Amniotic stem cell (primary cell): ENCODE measurements around the gene HSF2.

Experiments
- DNase-seq: peaks from one replicate; lab custom pipeline; 2025; lab: John Stamatoyannopoulos, UW

HSF2 gene

DNA sequence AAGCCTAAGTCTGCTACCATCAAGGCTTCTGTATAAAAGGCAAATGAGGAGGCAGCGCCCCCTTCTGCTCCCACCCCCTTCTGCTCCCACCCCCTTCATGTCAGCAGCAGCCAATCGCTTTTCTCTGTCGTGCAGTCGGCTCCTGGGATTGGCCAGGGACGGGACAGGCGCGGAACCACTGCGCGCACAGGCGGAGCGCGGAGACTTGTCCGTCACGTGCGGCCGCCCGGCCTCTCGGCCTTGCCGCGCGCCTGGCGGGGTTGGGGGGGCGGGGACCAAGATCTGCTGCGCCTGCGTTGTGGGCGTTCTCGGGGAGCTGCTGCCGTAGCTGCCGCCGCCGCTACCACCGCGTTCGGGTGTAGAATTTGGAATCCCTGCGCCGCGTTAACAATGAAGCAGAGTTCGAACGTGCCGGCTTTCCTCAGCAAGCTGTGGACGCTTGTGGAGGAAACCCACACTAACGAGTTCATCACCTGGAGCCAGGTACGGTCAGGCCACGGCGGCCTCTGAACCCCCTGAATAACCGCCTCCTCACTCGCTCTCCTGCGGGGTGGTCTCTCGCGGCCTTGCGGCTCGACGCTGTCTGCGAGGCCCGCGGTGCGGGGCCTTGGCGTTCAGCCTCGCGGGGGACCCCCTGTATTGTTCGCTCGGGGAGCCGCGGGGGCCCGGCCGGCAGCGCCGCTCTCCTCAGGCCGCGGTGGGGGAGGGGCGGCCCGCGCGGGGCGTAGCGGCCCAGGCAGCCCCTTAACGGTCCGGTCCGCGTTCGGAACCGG lies at the start of gene HSF2:
Gene HSF2 (plus strand): TSS at position 305 of the 773 bp plus-strand sequence. CDS start 86 bp downstream, at position 391.
- DNase-seq: peak; percentile 97

GRCh38 chr6:122352981-122353664 lies 46.3 kb upstream of the HSF2 start:
- no peak for DNase-seq

- no peak for DNase-seq
These were observed 38.6 kb upstream of the HSF2 start for GRCh38 chr6:122360809-122361208.

GRCh38 chr6:122361314-122361979 lies 38.0 kb upstream of the HSF2 start:
- DNase-seq: no peak

GRCh38 chr6:122363769-122364483 lies 35.5 kb upstream of the HSF2 start:
- DNase-seq: no peak

DNA sequence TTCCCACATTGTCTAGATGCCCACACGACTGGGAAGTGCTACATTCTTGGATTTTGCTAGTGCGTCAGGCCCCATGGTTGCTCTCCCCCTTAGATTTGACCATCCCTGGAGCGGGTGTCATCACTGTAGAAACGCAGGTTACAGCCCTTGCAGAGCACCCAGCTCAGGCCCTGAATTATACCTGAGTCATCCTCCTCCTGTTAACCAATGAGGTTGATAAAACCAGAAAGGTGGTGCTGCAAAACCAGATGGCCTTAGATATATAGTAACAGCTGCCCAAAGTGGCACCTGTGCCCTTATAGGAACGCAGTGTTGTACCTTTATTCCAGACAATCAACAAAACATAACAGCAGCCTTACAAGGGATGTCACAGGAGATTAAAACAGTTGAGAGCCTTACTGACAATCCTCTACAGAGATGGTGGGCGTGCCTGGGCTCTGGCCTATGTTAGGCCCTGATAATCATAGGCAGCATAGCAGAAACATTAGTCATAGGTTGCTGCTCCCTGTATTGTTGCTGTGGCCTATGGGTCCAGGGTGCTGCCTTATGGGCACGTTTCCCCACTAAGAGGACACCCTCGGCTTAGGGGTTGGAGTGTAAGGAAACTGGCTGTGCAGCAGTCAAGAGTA lies 33.6 kb upstream of the HSF2 start:
- no peak for DNase-seq

DNA sequence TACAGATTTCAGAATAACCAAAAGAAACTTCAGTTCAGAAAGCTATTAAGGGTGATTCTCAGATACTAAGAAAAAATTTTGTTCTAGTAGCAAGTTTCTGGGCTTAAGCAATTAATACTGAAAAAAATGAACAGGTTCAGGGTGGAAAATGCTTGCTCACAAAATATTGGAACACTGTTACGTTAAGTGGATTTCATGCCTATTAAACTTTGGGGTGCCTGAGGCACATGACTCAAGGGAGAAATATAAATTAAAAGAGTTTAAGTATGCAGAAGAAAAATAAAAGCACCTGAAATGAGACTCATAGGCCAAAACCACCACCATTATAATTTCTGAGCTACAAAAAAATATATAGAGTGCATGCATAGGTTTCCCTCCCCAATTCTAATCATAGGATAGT lies 32.3 kb upstream of the HSF2 start:
- DNase-seq: no peak

- DNase-seq: no peak
These were observed 29.9 kb upstream of the HSF2 start for GRCh38 chr6:122369536-122369935.

DNA sequence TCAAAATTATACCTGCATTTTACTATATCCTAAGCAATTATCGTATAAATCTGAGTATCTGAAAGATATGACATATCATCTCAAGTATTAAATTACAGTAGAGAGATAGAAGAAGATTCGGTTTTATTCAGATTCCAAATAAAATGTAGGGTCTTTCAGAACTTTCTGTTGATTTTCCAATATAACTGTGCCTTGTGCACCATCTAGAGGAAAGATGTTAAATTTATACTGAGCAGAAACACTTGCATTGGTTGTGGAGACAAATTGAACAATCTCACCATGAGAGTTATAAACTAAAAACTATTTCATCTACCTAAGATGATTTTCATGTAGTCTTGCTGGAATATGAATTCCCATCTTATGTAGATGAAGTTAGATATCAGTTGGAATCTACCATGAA lies 26.8 kb upstream of the HSF2 start:
- DNase-seq: no peak

- DNase-seq: no peak
These were observed 25.1 kb upstream of the HSF2 start for GRCh38 chr6:122374307-122374706.

DNA sequence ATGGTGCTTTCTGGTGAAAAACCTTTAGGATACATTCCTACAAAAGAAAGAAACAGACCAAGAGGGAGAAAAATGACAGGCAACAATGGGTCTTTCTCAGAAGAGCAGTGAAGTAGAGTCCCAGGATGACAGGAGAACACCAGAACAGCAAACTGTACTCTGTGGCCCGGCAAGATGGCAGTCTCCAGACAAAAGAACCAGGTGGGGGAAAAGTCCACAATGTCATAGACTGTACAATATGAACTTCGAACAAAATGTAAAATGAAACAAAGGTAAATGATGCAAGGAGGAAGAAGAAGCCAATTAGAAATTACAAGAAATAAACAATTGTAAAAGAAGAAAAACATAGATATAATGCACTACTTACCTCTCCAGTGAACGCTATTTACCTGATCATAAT lies 23.2 kb upstream of the HSF2 start:
- DNase-seq: no peak

GRCh38 chr6:122381494-122382265 lies 17.8 kb upstream of the HSF2 start:
- DNase-seq: peak; percentile 62

- no peak for DNase-seq
These were observed 13.4 kb upstream of the HSF2 start for GRCh38 chr6:122385857-122386612.

DNA sequence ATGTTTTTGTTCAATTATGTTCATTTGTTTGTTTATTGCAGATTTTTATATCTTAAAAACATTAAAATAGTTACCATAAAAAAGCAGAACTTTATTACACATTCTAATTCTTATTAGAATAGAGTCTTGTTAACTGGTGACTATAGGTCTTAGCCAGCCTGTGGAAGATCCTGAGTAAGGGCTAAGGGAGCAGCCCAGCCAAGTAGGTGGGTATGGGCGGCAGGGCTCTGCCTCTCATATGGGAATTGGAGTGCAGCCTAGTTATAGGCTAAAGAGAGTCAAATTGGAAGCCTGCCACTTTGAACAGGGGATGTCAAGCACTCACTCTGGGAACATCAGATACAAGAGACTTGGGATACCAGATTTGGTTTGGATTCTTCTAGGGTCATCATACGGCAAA lies 10.5 kb upstream of the HSF2 start:
- no peak for DNase-seq

- no peak for DNase-seq
These were observed 9.6 kb upstream of the HSF2 start for GRCh38 chr6:122389704-122390372.

- no peak for DNase-seq
These were observed 6.7 kb upstream of the HSF2 start for GRCh38 chr6:122392564-122393350.

DNA sequence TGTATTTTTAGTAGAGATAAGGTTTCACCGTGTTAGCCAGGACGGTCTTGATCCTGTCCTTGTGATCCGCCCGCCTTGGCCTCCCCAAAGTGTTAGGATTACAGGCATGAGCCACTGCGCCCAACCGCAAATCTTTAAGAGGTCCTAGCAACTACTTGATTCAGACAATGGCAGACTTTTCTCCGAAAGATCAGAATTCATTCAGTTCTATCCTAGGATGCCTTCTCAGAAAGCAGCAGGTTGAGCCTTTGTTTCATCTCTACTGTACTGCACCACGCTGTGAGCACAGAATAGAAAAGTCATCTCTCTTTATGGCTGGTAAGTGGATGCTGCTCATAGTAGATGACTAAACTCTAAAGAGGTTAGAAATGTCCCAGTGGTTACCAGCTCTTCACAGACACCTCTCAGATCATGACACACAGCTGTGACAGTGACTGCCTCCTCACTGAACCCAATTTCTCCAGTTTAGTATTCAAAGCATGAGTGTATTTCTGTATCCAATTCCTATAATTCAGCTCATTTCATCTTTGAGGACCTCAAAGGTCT lies 6.0 kb upstream of the HSF2 start:
- DNase-seq: no peak

DNA sequence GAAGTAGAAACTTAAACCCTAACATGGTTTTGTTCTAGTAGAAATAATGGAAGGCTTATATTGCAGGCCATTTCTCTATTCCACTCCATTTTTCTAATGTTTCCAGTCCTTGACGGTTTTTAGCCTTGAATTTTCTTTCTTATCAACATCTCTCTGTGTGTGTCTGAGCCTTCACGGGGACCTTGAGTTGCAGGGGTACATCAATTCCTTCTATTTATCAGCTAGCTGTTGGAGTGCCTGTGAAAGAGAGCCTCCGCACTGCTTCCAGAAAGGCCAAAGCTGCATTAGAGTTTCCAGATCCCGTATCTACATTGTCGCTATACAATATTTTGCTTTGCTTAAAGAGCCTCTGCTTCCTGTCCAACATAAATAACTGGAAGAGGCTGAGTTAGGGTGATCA lies 5.4 kb upstream of the HSF2 start:
- DNase-seq: no peak

- DNase-seq: no peak
These were observed 451 bp upstream of the HSF2 start for GRCh38 chr6:122399055-122399347.
